PC-9 (cell line): Measurements from ENCODE around the gene MAGI1. TPM values are rescaled to one million over a fixed set of nuclear protein-coding genes. Genes with fewer than 3 reads are reported as not detected.

ENCODE experiments used
- BruUV-seq: library from RNA; stranded (reverse); fragments of 400-500 nt; replicated peaks from 2 replicates; lab custom pipeline; 2021; lab: Mats Ljungman, UMichigan
- CTCF ChIA-PET: fragments of 300-600 bp; sonication (Branson Sonifier 250); formaldehyde crosslinking; loops from one replicate; lab custom pipeline; 2022; ENCODE audit warnings: antibody characterized with exemption; lab: Charles Lee
- POLR2A ChIA-PET: fragments of 300-600 bp; sonication (Branson Sonifier 250); formaldehyde crosslinking; loops from one replicate; lab custom pipeline; 2022; ENCODE audit warnings: antibody characterized with exemption; ENCODE audit not compliant: unreplicated experiment; lab: Charles Lee
- DNase-seq, 2 experiments: peaks; one replicate each; pipeline versions ENCODE4 v3.0.0 to v3.0.0-alpha.2; 2015 to 2022; ENCODE audit warnings: mixed read lengths in 1 of 2
- H2AFZ ChIP-seq: fragments of 200-600 bp; sonication (generic); 2 replicates; pipeline ENCODE4 v1.8.1; 2017; ENCODE audit warnings: antibody characterized with exemption
- H3F3A ChIP-seq: fragments of 200-600 bp; sonication (generic); 2 replicates; pipeline ENCODE4 v1.8.1; 2017; ENCODE audit warnings: antibody characterized with exemption, mild to moderate bottlenecking, low read depth; ENCODE audit not compliant: insufficient read depth
- H3K27ac ChIP-seq: fragments of 200-600 bp; sonication (generic); 2 replicates; pipeline ENCODE4 v1.6.1; 2016; ENCODE audit warnings: mixed run types
- H3K27me3 ChIP-seq: fragments of 200-600 bp; sonication (generic); 2 replicates; pipeline ENCODE4 v1.6.1; 2016; ENCODE audit warnings: low read depth, mixed run types; ENCODE audit not compliant: insufficient read depth
- H3K36me3 ChIP-seq: fragments of 200-600 bp; sonication (generic); 2 replicates; pipeline ENCODE4 v1.6.1; 2016; ENCODE audit warnings: low read depth, mixed run types
- H3K4me1 ChIP-seq: fragments of 200-600 bp; sonication (generic); replicated peaks from 2 replicates; pipeline ENCODE4 v1.6.1; 2016; ENCODE audit warnings: mixed run types; ENCODE audit not compliant: insufficient read depth
- H3K4me2 ChIP-seq: fragments of 200-600 bp; sonication (generic); 2 replicates; pipeline ENCODE4 v1.6.1; 2017; ENCODE audit warnings: mixed run types
- H3K4me3 ChIP-seq: fragments of 200-600 bp; sonication (generic); 2 replicates; pipeline ENCODE4 v1.6.1; 2016; ENCODE audit warnings: mixed run types
- H3K79me2 ChIP-seq: fragments of 200-600 bp; sonication (generic); 2 replicates; pipeline ENCODE4 v1.6.1; 2017; ENCODE audit warnings: low read depth, mixed run types
- H3K9me2 ChIP-seq: fragments of 200-600 bp; sonication (generic); 2 replicates; pipeline ENCODE4 v1.8.1; 2017; ENCODE audit warnings: mild to moderate bottlenecking; ENCODE audit not compliant: insufficient read depth
- H3K9me3 ChIP-seq: fragments of 200-600 bp; sonication (generic); 2 replicates; pipeline ENCODE4 v1.8.1; 2016; ENCODE audit warnings: low read depth; ENCODE audit not compliant: insufficient read depth
- H4K20me1 ChIP-seq: fragments of 200-600 bp; sonication (generic); 2 replicates; pipeline ENCODE4 v1.8.1; 2017; ENCODE audit not compliant: insufficient read depth
- EZH2 ChIP-seq: fragments of 200-600 bp; sonication (generic); IDR thresholded peaks from 2 replicates; pipeline ENCODE4 v1.8.0; 2017; ENCODE audit warnings: antibody characterized with exemption, low read depth
- intact Hi-C: fragments of 100-400 bp; cut with micrococcal nuclease; formaldehyde crosslinking; loops from one replicate; pipeline ENCODE4 v1.10.0; 2022; ENCODE audit not compliant: unreplicated experiment
- total RNA-seq: library from RNA; stranded (reverse); gene quantifications from 2 replicates; pipeline ENCODE4 v1.2.3, GENCODE V29; 2021
- TF ChIP-seq, protein P1 (sequence below): fragments of 200-600 bp; sonication (generic); conservative IDR thresholded peaks from 2 replicates; pipeline ENCODE4 v1.6.1; 2017; ENCODE audit warnings: mixed run types, antibody characterized with exemption, mild to moderate bottlenecking, moderate library complexity

Gene MAGI1
- total RNA-seq, 1 experiment from 2014 or later, result 23.3 TPM

DNA sequence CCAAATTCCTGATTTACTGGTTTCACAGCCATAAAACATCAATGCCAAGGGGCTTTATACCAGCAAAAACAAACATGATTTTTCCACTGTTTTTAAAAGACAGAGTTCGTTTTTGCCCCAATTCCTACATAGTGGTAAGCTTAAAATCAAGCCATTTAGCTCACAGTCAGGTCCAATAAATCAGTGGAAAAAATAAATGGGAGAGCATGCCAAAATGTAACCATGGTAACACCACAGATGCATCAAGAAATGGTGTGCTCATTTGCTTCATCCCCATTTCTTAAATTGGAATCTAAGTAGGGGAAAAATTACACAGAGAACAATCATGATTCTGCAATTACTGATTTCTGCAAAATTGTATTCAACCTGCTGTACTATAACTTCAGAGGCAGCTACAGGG lies 418.8 kb downstream of the MAGI1 start:
- Histone ChIP-seq H3K4me3 (no peak overlapping the region), H3K79me2 (no peaks in the 10 kb centered on the region), H3K4me2 (no peak overlapping the region), H3K9me2 (no peaks in the 10 kb centered on the region), H3F3A (no peaks in the 10 kb centered on the region), H3K27me3 (no peaks in the 10 kb centered on the region), H3K27ac (no peak overlapping the region), H3K36me3 (no peaks in the 10 kb centered on the region), H2AFZ (no peak overlapping the region), H3K9me3 (no peaks in the 10 kb centered on the region), H3K4me1 (no peaks in the 10 kb centered on the region), H4K20me1 (no peaks in the 10 kb centered on the region; the same call in 1 of the 2 replicates)
- no TSS peak for BruUV-seq
- TF ChIP-seq, protein P1, sequence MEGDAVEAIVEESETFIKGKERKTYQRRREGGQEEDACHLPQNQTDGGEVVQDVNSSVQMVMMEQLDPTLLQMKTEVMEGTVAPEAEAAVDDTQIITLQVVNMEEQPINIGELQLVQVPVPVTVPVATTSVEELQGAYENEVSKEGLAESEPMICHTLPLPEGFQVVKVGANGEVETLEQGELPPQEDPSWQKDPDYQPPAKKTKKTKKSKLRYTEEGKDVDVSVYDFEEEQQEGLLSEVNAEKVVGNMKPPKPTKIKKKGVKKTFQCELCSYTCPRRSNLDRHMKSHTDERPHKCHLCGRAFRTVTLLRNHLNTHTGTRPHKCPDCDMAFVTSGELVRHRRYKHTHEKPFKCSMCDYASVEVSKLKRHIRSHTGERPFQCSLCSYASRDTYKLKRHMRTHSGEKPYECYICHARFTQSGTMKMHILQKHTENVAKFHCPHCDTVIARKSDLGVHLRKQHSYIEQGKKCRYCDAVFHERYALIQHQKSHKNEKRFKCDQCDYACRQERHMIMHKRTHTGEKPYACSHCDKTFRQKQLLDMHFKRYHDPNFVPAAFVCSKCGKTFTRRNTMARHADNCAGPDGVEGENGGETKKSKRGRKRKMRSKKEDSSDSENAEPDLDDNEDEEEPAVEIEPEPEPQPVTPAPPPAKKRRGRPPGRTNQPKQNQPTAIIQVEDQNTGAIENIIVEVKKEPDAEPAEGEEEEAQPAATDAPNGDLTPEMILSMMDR, result no peak
- TF ChIP-seq EZH2, result no peak
- DNase-seq, result no peak
- ChIA-PET POLR2A (no interaction called here), CTCF (no interaction called here)
- intact Hi-C loops, result no loop called here

DNA sequence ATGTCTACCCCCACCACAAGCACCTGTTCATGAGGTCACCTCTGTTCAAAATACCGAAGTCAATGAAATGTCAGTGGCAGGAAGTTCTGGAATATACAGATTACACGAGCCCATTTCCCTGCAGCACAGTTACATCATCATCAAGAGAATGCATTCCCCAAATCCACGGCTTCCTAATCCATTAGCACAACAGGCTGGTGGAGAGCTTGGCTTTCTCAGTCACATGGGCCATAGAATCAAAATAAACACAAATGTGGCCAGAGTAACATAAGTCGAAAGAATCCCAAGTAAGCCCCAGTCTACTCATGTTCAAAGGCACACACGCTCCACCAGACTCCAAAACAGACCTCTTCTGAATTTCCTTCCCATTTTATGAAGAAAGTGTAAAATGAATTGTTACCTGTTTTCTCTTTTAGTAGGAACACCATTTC lies 419.3 kb downstream of the MAGI1 start:
- no peak overlapping the region for H3K4me2 ChIP-seq
- CTCF ChIA-PET, result no interaction called here
- BruUV-seq, result no TSS peak

DNA sequence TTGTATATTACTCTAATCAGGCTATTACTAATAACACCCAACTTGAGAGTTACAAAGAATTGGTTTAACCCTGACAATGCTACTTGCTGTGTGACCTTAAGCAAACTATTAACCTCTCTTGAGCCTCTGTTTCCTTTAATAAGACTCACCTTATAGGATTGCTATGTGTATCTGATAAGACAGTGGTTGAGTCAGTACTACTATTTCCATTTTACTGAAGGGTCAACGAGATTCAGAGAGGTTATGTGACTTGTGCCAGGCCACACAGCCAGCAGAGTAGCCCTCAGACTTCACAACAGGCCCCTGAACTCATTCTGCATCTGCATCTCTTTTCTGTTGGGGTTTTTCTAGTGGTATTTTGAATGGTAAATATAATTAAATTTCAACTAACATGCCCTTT lies 420.1 kb downstream of the MAGI1 start:
- Histone ChIP-seq H2AFZ (no peak overlapping the region), H3K27me3 (no peaks in the 10 kb centered on the region), H3K79me2 (no peaks in the 10 kb centered on the region), H3K4me3 (no peak overlapping the region), H3K9me3 (no peaks in the 10 kb centered on the region), H4K20me1 (no peaks in the 10 kb centered on the region; the same call in 1 of the 2 replicates), H3K4me2 (no peak overlapping the region), H3K27ac (no peak overlapping the region), H3F3A (no peaks in the 10 kb centered on the region), H3K36me3 (no peaks in the 10 kb centered on the region), H3K4me1 (no peaks in the 10 kb centered on the region), H3K9me2 (no peaks in the 10 kb centered on the region)
- ChIA-PET POLR2A (no interaction called here), CTCF (no interaction called here)
- no peak for TF ChIP-seq EZH2
- TF ChIP-seq, protein P1, result no peak
- intact Hi-C loops, result no loop called here
- BruUV-seq, result no TSS peak
- DNase-seq, result no peak

More for the DNA sequence above, 419.3 kb downstream of the MAGI1 start:
- Histone ChIP-seq H2AFZ (no peak overlapping the region), H3K4me1 (no peaks in the 10 kb centered on the region), H3K27me3 (no peaks in the 10 kb centered on the region), H3F3A (no peaks in the 10 kb centered on the region), H3K79me2 (no peaks in the 10 kb centered on the region), H3K9me2 (no peaks in the 10 kb centered on the region), H3K4me3 (no peak overlapping the region), H3K9me3 (no peaks in the 10 kb centered on the region), H4K20me1 (no peaks in the 10 kb centered on the region; the same call in 1 of the 2 replicates), H3K27ac (no peak overlapping the region), H3K36me3 (no peaks in the 10 kb centered on the region)
- intact Hi-C loops, result no loop called here
- no peak for DNase-seq
- TF ChIP-seq, protein P1, result no peak
- no peak for TF ChIP-seq EZH2
- POLR2A ChIA-PET, result no interaction called here
